ENCODE measurements around the gene CCL4L2. TPM values are rescaled to one million over a fixed set of nuclear protein-coding genes. Genes with fewer than 3 reads are reported as not detected.
"Not testable (repeated sequence)": the region's sequence is repeated elsewhere in the genome, so short reads cannot be mapped to it uniquely, and the experiment has no call there.

Gene CCL4L2
- total RNA-seq, 4 donors from 2014 or later = 2.3 TPM; not detected in 3

DNA sequence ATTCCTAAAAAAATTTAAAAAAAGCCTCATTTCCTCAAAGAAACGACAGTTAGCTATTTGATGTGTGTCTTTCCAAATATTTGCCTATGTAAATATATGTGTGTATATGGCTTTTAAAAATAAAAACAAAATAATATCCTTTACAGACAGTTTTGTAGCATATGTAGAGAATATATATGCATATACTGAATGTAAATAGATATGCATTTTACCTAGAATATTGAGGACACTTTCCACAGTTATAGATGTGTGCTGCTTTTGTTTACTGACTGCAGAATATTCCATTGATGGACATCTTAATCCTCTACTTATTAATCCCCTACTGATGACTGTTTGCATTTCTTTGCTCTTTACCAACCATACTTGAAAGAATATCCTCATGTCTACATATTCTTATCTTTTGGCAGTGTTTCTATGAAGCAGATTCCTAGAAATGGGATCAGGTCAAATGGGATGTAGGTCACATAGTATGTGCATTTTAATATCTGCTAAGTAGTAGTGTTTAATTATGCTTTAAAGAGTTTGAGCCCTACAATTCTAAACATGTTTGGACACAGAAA, 17.6 kb upstream of the CCL4L2 start:
- intact Hi-C loops (cut with DNase I) = no loop called here
- no peak overlapping the region for H3K4me3 ChIP-seq (replicated peaks in 1 of 3)
- no peak for TF ChIP-seq POLR2A (IDR thresholded peaks at IDR 0.05)
- TF ChIP-seq, protein P1, sequence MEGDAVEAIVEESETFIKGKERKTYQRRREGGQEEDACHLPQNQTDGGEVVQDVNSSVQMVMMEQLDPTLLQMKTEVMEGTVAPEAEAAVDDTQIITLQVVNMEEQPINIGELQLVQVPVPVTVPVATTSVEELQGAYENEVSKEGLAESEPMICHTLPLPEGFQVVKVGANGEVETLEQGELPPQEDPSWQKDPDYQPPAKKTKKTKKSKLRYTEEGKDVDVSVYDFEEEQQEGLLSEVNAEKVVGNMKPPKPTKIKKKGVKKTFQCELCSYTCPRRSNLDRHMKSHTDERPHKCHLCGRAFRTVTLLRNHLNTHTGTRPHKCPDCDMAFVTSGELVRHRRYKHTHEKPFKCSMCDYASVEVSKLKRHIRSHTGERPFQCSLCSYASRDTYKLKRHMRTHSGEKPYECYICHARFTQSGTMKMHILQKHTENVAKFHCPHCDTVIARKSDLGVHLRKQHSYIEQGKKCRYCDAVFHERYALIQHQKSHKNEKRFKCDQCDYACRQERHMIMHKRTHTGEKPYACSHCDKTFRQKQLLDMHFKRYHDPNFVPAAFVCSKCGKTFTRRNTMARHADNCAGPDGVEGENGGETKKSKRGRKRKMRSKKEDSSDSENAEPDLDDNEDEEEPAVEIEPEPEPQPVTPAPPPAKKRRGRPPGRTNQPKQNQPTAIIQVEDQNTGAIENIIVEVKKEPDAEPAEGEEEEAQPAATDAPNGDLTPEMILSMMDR (IDR thresholded peaks at IDR 0.05) = no peak
- WGBS, 2 donors = 51 to 59% methylated on average over 1 of the region's 1 CpG
- H3K9me3 ChIP-seq = no peaks in the 10 kb centered on the region
- H3K36me3 ChIP-seq = no peaks in the 10 kb centered on the region
- no peaks in the 10 kb centered on the region for H3K4me1 ChIP-seq
- H3K27ac ChIP-seq = no peak overlapping the region
- no peaks in the 10 kb centered on the region for H3K27me3 ChIP-seq
- no peak for DNase-seq

DNA sequence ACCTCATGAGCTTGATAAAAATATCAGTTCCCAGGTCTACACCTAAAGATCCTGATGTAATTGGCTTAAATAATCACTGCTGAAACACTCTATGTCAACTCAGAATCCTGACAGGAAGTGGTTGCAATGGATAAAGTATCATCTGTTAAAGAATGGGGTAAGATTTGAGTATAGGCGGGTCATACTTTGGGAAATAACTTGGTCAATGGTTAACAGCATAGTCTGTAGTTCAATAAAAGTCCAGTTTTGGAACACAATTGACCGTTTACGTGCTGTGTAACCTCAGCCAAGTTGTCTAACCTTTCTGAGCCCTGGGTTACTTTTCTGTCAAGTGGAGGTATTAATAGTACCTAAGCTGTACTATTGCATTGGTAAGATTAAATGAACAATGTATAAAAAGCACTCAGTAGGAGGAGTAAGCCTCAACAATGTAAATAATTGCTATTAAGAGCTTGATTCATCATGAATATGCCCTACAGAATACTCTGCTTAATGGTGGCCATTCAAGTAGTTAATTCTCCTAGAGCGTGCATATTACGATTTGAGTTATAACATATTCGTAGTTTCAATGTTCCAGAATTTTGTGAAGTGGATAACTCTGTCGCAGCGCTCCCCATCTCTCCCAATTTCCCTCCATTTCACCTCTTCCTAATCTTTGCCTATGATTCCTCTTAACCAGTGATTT, 16.6 kb upstream of the CCL4L2 start:
- H3K9me3 ChIP-seq; intact Hi-C loops (cut with DNase I); H3K4me3 ChIP-seq (replicated peaks in 1 of 3); H3K27ac ChIP-seq; H3K36me3 ChIP-seq; H3K4me1 ChIP-seq; H3K27me3 ChIP-seq; DNase-seq: not testable (repeated sequence)
- 95 to 96% methylated on average over 6 to 7 of the region's 8 CpGs for WGBS, 2 donors

DNA sequence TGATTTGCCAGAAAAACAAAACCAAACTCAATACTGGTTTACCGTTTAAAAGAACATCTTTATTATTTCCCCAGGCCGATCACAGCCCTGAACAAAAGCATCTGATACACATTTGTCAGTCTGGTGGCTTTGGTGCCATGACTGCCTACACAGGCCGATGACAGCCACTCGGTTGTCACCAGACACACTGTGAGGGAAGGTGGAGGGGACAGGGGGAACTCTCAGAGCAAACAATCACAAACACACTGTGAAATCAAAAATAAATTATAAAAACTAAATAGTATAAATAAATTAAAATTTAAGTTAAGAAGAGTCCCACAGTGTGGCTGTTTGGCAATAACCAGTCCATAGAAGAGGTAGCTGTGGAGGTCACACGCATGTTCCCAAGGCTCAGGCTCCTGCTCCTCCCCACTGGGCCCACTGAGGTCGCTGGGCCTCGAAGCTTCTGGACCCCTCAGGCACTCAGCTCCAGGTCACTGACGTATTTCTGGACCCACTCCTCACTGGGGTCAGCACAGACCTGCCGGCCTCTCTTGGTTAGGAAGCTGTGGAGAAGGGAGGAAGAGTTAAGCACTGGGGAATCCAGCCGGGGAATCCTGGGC, 15.9 kb upstream of the CCL4L2 start:
- DNase-seq; H3K4me1 ChIP-seq; H3K9me3 ChIP-seq; H3K4me3 ChIP-seq (replicated peaks in 1 of 3); intact Hi-C loops (cut with DNase I); H3K36me3 ChIP-seq; H3K27me3 ChIP-seq; H3K27ac ChIP-seq: not testable (repeated sequence)
- 84 to 91% methylated on average over 5 to 10 of the region's 10 CpGs for WGBS, 2 donors

DNA sequence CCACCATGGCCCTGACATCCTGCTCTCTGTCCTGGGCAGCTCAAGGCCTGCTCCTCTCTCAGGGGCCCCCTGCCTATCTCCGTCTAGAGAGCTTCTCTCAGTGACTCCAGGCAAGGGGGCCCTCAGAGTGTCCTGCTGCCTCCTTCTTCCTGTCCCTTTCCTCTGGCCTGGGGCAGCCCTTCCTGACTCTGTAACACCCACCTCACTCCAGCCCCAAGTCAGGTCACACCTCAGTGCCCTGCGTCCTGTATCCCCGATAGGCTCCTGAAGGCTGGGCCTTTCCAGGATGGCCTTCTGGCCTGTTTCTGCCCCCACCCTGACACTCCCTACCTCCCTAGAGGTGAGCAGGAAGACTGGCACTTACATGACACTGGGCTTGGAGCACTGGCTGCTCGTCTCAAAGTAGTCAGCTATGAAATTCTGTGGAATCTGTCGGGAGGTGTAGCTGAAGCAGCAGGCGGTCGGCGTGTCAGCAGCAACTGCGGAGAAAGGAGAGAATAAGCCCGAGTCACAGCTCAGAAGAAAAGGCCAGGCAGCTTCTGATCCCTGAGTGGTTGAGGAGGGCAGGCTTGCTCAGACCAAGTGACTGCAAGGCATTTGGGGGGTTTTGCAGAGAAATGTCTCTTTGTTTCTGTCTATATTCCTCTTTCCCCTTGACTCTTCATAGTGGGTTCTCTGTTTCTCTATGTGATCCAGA, 15.3 kb upstream of the CCL4L2 start:
- H3K4me1 ChIP-seq = no peaks in the 10 kb centered on the region
- H3K36me3 ChIP-seq = no peaks in the 10 kb centered on the region
- H3K4me3 ChIP-seq (replicated peaks in 1 of 3) = no peak overlapping the region
- H3K27me3 ChIP-seq = no peaks in the 10 kb centered on the region
- intact Hi-C loops (cut with DNase I) = no loop called here
- no peaks in the 10 kb centered on the region for H3K9me3 ChIP-seq
- H3K27ac ChIP-seq = no peak overlapping the region
- 52 to 63% methylated on average over 10 of the region's 10 CpGs for WGBS, 2 donors
- no peak for DNase-seq
- TF ChIP-seq POLR2A (IDR thresholded peaks at IDR 0.05) = no peak
- TF ChIP-seq, protein P1 (IDR thresholded peaks at IDR 0.05) = no peak

DNA sequence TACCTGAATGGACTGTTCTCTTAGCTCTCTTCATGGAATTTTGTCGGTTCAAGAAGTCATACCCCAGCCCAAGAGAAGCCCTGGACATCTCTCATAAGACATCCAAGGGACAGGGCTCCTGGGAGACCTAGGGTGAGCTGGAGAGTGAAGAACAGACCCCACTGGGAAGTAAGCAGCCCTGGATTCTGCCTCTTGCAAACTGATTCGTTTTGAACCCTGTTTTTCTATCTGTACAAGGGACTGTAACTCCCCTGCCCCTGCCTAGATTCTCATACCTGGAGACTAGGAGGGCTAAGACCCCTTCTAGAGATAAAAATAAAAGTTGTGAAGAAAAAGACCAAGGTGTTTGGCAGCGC, 14.8 kb upstream of the CCL4L2 start:
- intact Hi-C loops (cut with DNase I) = no loop called here
- no peaks in the 10 kb centered on the region for H3K36me3 ChIP-seq
- H3K27ac ChIP-seq = no peak overlapping the region
- 75 to 76% methylated on average over 3 of the region's 3 CpGs for WGBS, 2 donors
- DNase-seq = no peak
- no peak overlapping the region for H3K4me3 ChIP-seq (replicated peaks in 1 of 3)
- H3K27me3 ChIP-seq = no peaks in the 10 kb centered on the region
- no peaks in the 10 kb centered on the region for H3K4me1 ChIP-seq
- TF ChIP-seq POLR2A (IDR thresholded peaks at IDR 0.05) = no peak
- TF ChIP-seq, protein P1 (IDR thresholded peaks at IDR 0.05) = no peak
- no peaks in the 10 kb centered on the region for H3K9me3 ChIP-seq

DNA sequence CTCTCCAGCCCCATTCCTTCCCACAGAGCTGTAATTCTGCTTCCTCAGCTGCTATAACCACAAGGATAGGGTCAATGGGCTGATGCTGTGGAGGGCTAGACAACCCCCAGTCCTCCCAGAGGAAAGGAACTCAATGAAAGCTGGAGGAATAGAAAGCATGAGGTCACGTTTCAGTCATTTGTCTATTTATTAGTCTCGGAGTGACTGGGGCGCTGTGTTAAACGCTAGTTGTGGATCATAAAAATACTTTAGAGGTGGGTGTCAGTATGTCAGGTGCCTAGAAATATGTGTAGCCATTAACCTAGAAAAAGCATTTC, 13.5 kb upstream of the CCL4L2 start:
- 75 to 87% methylated on average over 4 of the region's 4 CpGs for WGBS, 2 donors
- Histone ChIP-seq H3K27me3 (no peaks in the 10 kb centered on the region), H3K4me1 (no peaks in the 10 kb centered on the region), H3K9me3 (no peaks in the 10 kb centered on the region), H3K4me3 (replicated peaks in 1 of 3) (no peak overlapping the region), H3K36me3 (no peaks in the 10 kb centered on the region), H3K27ac (no peak overlapping the region)
- intact Hi-C loops (cut with DNase I) = no loop called here
- no peak for TF ChIP-seq POLR2A (IDR thresholded peaks at IDR 0.05)
- TF ChIP-seq, protein P1 (IDR thresholded peaks at IDR 0.05) = no peak
- DNase-seq = no peak

Measured in thyroid gland (tissue), 4 donors.